Measurements from ENCODE around the gene FER.
A peak's percentile ranks its signal among the peaks of the same experiment; 100 is the strongest.
"Not testable (repeated sequence)": the region's sequence is repeated elsewhere in the genome, so short reads cannot be mapped to it uniquely, and the experiment has no call there.

FER gene

DNA sequence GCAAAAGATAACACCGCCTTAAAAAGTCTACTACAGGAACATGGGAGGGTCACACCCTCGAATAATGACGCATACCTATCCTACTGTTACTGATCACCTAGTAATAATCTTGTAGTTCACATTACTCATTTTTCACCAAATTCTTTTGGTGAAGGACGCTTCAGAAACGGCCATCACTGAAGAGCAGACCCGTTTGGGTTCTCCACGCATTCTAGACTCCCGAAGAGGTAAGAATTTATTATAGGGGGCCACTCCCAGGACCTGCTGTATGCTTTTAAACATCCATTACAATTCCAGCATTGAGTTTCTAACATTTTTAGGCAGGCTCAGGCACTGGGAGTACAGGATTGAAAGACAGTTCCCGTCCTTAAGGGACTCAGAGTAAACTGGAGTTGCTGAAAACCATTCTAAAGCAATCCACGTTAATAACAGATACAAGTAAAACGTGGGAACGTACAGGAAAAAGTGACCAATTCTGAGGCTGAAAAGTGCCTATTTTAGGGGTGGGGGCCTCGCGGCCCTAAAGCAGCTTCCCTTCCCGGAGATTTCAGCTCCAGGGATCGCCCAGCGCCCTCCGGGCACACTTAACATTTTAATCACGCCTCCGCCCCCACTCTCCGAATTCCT is at the start of gene FER:
Gene FER, plus strand, starts transcription at position 124 of the 627 bp plus-strand sequence. CDS start 50,286 bp downstream, outside the sequence.
- no peaks in the 10 kb centered on the region for H3K9me3 Mint-ChIP-seq
- H3K36me3 Mint-ChIP-seq (ENCODE audit: low read depth) = no peaks in the 10 kb centered on the region
- H3K27me3 Mint-ChIP-seq (ENCODE audit: low read depth, poor library complexity) = peaks cover 3% of the 10 kb centered on the region
- H3K4me1 Mint-ChIP-seq = peaks cover 24% of the 10 kb centered on the region
- no peak for DNase-seq
- TF ChIP-seq, protein P1, sequence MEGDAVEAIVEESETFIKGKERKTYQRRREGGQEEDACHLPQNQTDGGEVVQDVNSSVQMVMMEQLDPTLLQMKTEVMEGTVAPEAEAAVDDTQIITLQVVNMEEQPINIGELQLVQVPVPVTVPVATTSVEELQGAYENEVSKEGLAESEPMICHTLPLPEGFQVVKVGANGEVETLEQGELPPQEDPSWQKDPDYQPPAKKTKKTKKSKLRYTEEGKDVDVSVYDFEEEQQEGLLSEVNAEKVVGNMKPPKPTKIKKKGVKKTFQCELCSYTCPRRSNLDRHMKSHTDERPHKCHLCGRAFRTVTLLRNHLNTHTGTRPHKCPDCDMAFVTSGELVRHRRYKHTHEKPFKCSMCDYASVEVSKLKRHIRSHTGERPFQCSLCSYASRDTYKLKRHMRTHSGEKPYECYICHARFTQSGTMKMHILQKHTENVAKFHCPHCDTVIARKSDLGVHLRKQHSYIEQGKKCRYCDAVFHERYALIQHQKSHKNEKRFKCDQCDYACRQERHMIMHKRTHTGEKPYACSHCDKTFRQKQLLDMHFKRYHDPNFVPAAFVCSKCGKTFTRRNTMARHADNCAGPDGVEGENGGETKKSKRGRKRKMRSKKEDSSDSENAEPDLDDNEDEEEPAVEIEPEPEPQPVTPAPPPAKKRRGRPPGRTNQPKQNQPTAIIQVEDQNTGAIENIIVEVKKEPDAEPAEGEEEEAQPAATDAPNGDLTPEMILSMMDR (IDR thresholded peaks at IDR 0.05) = no peak
- H3K4me3 Mint-ChIP-seq = peak within 1 kb of the TSS; percentile 94
- peak within 1 kb of the TSS; percentile 99 for H3K27ac Mint-ChIP-seq

DNA sequence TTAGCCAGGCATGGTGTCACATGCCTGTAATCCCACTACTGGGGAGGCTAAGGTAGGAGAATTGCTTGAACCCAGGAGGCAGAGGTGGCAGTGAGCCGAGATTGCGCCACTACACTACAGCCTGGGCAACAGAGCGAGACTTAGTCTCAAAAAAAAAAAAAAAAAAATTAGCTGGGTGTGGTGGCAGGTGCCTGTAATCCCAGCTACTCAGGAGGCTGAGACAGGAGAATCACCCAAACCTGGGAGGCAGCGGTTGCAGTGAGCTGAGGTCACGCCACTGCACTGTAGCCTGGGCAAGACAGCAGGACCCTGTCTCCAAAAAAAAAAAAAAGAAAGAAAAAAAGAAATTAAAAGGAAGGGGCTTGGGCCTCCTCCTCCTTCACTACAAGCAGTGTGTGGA is 47.3 kb upstream of the FER start:
- H3K36me3 Mint-ChIP-seq (ENCODE audit: low read depth); H3K9me3 Mint-ChIP-seq; H3K27me3 Mint-ChIP-seq (ENCODE audit: low read depth, poor library complexity); H3K4me3 Mint-ChIP-seq; H3K27ac Mint-ChIP-seq; H3K4me1 Mint-ChIP-seq; DNase-seq: not testable (repeated sequence)

DNA sequence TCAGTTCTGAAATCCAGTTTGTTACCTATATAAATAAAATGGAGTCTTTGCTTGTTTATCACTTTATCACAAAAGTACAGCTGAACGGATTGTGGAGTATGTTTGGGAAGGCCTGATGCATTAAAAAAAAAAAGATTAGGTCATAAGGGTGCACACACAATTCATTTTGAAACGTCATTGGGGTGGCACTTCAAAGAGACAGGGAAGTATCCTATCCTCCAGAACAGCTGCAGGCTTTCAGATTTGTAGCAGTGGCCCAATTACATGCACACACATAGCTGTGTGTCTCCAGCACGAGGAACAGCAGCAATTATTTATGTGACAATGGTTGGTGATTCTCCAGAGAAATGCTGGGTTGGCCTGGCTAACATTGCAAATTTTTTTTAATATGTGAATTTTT is 46.8 kb upstream of the FER start:
- Mint-ChIP-seq H3K4me1 (no peaks in the 10 kb centered on the region), H3K36me3 (ENCODE audit: low read depth) (no peaks in the 10 kb centered on the region), H3K27me3 (ENCODE audit: low read depth, poor library complexity) (no peaks in the 10 kb centered on the region), H3K27ac (no peak overlapping the region), H3K9me3 (no peaks in the 10 kb centered on the region), H3K4me3 (no peak overlapping the region)
- TF ChIP-seq, protein P1 (IDR thresholded peaks at IDR 0.05) = no peak
- DNase-seq = no peak

DNA sequence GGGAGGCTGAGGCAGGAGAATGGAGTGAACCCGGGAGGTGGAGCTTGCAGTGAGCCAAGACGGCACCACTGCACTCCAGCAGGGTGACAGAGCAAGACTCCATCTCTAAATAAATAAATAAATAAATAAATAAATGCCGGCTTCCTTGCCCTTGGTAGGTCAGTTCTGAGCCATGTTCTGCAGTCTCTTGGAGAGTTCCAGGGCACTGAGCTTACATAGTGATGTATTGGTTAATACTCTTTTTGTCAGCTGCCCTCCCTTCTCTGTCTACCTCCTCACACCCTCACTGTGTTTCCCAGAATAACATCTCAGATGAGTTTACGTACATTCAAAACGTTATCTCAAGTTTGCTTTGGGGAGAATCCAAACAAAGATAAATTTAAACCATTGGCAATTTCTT is 45.2 kb upstream of the FER start:
- Mint-ChIP-seq H3K36me3 (ENCODE audit: low read depth) (no peaks in the 10 kb centered on the region), H3K4me1 (peaks cover 7% of the 10 kb centered on the region), H3K4me3 (no peak overlapping the region), H3K9me3 (no peaks in the 10 kb centered on the region), H3K27me3 (ENCODE audit: low read depth, poor library complexity) (no peaks in the 10 kb centered on the region), H3K27ac (peak overlapping the region; percentile 48)
- no peak for DNase-seq
- TF ChIP-seq, protein P1 (IDR thresholded peaks at IDR 0.05) = no peak

DNA sequence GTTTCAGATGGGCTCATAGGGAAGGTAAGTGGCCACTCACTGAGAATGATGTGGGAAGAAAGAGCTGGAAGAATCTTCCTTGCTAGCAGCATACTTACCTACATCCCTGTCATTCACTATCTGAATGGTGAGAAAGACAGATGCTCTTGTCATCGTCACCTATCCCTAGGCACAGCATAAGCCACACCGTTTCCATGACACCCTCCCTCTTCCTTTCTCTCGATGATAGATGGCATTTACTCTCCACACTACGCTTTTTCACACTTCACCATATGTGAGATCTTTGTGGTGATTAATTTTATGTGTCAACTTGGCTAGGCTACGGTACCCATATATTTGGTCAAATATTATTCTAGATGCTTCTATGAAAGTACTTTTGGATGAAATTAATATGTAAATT is 44.4 kb upstream of the FER start:
- TF ChIP-seq, protein P1 (IDR thresholded peaks at IDR 0.05) = no peak
- H3K27me3 Mint-ChIP-seq (ENCODE audit: low read depth, poor library complexity) = no peaks in the 10 kb centered on the region
- no peak overlapping the region for H3K4me3 Mint-ChIP-seq
- no peaks in the 10 kb centered on the region for H3K36me3 Mint-ChIP-seq (ENCODE audit: low read depth)
- no peak overlapping the region for H3K27ac Mint-ChIP-seq
- no peaks in the 10 kb centered on the region for H3K9me3 Mint-ChIP-seq
- H3K4me1 Mint-ChIP-seq = peaks cover 7% of the 10 kb centered on the region
- no peak for DNase-seq

DNA sequence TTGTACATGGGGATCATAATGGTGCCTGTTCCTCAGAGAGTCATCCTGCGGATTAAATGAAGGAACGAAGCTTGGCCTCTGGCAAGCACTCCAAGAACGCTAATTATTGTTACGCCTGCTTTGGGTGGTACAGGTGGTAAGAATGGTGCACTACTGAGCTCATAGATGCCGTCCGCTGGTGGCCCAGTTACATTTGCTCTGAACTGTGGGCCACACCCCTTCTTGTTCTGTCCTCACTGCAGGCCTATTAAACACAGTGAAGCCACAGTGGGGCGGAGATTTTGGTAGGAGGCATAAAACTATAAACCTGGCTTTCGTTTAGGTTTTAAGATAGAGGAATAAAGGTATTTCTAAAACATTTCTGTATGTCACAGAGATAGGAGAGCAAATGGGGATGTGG is 40.6 kb upstream of the FER start:
- Mint-ChIP-seq H3K9me3 (no peaks in the 10 kb centered on the region), H3K27ac (no peak overlapping the region), H3K36me3 (ENCODE audit: low read depth) (no peaks in the 10 kb centered on the region), H3K4me1 (peaks cover 7% of the 10 kb centered on the region), H3K4me3 (no peak overlapping the region), H3K27me3 (ENCODE audit: low read depth, poor library complexity) (no peaks in the 10 kb centered on the region)
- no peak for DNase-seq
- TF ChIP-seq, protein P1 (IDR thresholded peaks at IDR 0.05) = no peak

Data from nephron progenitor cell (in vitro differentiated cells).